GM12874 (cell line): ENCODE data around the gene WDR1.

Experiments used
- TF ChIP-seq, protein P1 (sequence below): IDR thresholded peaks from 2 replicates; pipeline ENCODE4 v1.5.1; 2011; ENCODE audit warnings: low read depth, mild to moderate bottlenecking, control low read depth, low read length, moderate library complexity; ENCODE audit not compliant: insufficient read depth

Gene WDR1

DNA sequence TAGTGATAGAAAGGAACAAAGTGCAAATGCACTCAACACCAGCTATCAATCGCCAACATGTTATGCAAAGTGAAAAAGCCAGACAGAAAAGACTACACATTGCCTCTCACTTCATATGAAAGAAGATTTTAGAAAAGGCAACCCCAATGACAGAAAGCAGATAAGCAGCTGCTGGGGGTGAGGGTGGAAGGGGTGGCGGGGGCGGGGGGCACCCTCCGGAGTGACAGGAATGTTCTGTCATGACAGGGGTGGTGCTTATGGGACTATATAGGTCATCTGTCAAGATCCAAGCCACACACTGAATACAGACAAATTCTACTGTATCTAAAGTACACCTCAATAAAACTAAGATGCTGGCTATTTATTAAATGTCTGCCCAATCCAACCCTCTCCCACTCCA lies 10.7 kb downstream of the WDR1 start:
- TF ChIP-seq, protein P1, sequence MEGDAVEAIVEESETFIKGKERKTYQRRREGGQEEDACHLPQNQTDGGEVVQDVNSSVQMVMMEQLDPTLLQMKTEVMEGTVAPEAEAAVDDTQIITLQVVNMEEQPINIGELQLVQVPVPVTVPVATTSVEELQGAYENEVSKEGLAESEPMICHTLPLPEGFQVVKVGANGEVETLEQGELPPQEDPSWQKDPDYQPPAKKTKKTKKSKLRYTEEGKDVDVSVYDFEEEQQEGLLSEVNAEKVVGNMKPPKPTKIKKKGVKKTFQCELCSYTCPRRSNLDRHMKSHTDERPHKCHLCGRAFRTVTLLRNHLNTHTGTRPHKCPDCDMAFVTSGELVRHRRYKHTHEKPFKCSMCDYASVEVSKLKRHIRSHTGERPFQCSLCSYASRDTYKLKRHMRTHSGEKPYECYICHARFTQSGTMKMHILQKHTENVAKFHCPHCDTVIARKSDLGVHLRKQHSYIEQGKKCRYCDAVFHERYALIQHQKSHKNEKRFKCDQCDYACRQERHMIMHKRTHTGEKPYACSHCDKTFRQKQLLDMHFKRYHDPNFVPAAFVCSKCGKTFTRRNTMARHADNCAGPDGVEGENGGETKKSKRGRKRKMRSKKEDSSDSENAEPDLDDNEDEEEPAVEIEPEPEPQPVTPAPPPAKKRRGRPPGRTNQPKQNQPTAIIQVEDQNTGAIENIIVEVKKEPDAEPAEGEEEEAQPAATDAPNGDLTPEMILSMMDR: no peak

DNA sequence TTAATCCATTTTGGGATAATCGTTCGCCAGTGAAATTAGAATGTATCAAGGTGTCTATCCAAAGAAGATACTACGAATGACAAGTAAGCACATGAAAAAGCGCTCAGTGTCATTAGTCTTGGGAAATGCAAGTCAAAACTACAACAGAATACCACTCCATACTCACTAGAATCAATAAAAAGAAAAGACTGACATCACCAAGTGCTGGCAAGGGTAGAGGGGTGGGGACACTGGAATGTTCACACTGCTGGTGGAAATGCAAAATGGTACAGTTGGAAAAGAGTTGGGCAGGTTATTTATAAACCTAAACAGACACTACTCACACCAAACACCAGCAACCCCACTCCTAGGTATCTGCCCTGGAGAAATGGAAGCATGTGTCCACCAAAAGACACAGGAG lies 11.2 kb downstream of the WDR1 start:
- TF ChIP-seq, protein P1: no peak

DNA sequence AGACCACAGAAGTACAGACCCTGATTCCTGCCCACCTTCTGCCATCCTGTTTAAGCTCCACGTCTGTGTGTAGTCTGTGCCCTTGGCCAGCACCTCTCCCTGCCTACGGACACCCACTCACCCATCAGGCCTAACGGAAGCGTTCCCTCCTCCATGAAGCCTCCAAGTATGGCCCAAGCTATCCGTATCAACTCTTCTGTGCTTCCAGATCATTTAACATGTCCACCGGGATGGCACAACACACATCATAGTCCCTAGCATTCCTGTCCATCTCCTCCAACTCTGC lies 11.7 kb downstream of the WDR1 start:
- TF ChIP-seq, protein P1: no peak

DNA sequence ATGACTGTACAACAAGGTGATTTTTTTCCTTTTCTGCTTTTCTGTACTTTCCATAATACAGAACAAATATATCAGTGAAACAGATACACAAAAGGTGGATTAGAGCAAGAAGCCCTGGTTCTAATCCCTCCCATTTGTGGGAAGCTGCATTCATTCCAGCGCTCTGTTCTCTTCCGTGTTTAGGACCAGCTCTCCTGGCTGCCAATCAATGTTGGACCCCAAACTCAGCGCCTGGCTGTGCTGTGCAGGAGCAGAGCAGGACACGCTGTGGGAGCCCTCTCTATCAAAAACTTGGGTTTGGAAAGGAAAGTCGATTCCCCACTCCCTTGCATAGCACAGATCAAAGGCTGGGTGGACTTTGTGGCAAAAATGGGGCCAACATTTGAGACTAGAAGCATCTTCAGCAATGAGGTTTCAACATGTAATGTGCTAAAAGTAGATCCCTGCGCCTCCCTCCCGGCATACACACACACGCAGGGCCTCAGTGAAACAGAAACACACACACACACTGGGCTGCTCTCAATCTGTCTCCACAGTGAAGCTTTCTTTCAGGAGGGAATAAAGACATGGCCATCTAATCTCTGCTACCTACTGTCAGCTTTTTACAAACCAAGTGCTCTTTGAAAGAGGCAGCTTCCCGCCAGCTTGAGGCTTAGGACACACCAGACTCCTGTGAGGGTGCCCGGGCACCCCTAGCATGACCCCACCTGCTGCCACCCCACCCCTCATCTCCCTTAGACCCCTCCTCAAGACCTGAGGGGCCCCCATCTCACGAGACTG lies 12.2 kb downstream of the WDR1 start:
- TF ChIP-seq, protein P1: no peak

DNA sequence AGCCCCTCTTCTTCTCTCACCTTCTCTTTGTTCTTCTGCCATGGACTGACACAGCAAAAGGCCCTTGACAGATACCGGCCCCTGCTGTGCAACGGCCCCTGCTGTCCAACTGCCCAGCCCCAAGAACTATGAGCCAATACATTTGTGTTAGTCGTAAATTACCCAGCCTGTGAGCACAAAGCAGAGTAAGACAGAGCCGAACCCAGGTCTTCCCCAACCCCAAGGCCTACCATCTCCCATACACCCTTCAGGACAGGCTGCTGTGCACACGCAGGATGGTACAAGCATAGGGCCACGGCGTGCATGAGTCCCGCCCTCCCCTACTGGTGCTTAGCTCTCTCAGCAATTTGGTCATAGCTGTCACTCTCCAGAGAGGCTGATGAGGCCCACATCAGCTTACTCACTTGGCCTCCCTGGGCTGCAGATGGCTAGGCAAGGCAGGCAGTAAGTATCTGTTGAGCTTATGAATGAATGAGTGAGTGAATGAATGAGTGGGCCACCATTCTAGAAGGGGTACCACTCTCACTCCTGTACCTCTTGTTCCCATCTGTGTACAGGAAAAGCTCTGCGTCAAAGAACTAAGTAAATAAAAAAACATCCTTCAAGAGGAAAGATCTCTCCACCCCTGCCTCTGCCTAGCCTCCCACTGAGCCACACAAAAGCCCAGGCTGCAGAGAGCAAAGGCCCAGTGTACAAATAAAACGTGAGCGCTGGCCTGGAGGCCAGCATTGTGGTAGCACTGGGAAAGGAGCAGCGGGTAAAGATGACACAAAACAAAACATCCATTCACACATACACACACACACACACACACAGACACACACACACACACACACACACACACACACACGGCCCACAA lies 13.9 kb downstream of the WDR1 start:
- TF ChIP-seq, protein P1: no peak

DNA sequence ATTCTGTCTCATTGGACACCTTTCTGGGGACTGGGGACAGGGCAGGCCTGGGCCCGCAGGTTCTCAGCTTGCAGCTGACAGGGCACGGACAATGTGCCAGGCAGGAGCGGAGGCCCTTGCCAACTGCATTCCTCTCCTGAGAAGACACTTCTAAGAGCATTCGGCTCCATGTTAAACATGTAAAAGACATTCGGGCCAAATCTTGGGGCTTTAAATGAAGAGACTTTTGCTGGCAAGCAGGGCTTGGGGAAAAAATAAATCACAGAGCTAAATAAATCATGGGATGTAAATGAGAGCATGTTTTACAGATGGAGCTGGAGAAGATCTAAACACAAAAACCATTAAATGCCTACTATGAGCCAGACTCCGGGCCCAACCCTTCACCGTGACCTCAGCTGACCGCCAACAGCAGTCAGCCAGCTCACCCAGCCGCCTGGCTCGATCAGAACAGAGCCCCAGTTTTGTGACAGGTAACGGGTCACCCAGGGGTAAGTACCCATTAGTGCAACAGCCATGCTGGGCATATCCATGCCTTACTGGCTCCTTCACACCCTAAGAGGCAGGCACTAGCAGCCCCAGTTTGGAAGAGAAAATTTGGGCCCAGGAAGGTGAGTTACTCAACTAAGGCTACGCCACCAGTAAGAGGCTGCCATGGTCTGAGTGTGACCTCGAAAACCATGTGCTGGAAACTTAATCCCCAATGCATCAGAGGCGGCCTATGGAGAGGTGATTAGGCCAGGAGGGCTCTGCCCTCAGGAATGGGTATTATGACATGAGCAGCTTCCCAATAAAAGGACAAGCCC lies 14.7 kb downstream of the WDR1 start:
- TF ChIP-seq, protein P1: no peak

DNA sequence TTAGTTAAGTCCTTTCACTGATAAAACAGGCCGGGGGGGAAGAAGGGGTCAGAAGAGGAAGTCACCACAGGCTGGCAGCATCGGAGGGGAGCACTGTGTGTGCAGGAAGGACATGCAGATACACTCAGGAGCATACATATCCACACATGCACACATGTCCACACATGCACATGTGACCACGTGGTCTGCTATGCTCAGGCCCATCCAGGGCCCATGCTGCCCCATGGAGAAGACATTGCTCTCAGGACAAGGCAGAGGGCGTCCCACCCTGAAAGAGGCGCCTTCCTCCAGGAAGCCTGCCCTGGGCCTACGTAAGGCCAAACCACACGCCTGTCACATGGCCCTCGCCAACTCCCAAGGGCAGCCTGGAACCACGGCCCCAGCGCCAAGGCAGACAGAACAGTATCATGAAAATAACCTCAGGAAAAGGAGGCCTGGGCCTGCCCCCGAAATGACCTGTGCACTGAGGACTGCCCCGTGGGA lies 15.8 kb downstream of the WDR1 start:
- TF ChIP-seq, protein P1: no peak
